GM18508 (cell line): ENCODE measurements around the gene CTNND2.

Experiments
- ATAC-seq: cut with Tn5 transposase; IDR thresholded peaks from one replicate; pipeline ENCODE4 v1.9.1; 2021; ENCODE audit warnings: moderate number of reproducible peaks; ENCODE audit not compliant: insufficient read depth, unreplicated experiment

Gene CTNND2

GRCh38 chr5:11152368-11152767 lies 751.9 kb downstream of the CTNND2 start:
- no peak for ATAC-seq

- ATAC-seq: no peak
Observed at GRCh38 chr5:11150976-11151375, 753.3 kb downstream of the CTNND2 start.

GRCh38 chr5:11148810-11149539 lies 755.3 kb downstream of the CTNND2 start:
- ATAC-seq: no peak

DNA sequence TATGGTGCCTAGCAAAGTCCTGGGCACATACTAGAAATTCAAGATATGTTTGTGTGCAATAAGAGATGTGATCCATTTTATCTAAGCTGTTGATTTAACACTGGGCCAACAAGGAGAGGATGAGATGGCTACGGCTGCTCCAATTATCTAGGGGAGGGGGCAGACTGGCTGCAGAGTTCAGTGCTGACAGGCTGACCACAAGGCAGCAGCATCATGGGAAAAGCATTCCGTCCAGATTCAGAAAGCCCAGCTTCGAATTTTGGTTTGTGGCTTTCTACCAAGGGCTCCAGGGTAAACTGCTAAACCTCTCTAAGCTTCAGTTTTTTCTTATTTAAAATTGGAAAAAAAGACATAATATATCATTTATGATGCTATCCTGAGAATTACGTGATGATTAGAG lies 758.1 kb downstream of the CTNND2 start:
- ATAC-seq: no peak

GRCh38 chr5:11143456-11144267 lies 760.6 kb downstream of the CTNND2 start:
- peak; percentile 78 for ATAC-seq

DNA sequence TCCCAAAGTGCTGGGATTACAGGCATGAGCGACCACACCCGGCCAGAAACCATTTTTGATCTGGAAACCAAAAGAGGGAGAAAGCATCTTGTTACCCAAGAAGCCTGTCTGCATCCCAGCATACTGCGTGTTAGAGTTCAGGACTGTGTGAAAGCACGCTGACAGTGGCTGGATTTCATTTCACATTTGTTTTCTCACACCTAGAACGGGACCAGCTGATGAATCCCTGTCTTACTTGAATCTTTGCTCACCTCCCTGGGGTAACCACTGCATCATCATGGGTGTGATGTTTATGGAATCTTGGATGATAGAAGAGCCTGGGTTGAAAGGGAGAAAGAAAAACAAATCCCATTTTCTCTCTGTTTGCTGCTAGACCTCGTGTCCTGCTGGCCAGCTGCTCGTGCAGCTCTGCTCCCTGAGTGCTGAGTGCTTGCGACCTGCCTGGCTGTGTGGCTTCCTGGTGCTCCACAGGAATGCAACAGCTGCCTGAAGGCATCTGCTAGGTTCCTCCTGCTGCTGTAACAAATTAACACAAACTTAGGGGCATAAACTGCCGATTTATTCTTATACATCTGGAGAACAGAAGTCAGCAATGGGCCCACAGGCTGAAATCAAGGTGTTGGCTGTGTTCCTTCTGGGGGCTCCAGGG lies 764.9 kb downstream of the CTNND2 start:
- no peak for ATAC-seq

DNA sequence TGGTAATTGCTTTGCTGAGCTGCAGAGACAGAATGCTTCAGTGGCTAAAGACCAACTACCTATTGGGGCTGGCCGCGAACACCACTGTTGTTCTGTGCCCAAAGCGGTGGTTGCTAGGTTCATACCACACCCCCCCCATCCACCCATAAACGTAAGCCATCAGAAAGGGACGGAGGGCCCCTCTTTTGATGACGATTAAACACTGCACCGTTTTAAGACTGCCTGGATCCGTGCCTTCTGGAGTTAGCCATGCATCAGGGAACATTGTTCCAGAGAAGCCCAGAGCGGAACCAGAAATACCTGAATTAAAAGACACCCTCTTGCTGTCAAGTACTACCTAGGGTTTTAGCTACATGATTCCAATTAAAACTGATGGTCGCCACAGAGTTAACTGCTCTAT lies 774.1 kb downstream of the CTNND2 start:
- ATAC-seq: no peak

- no peak for ATAC-seq
Observed at GRCh38 chr5:11128021-11128420, 776.2 kb downstream of the CTNND2 start.

DNA sequence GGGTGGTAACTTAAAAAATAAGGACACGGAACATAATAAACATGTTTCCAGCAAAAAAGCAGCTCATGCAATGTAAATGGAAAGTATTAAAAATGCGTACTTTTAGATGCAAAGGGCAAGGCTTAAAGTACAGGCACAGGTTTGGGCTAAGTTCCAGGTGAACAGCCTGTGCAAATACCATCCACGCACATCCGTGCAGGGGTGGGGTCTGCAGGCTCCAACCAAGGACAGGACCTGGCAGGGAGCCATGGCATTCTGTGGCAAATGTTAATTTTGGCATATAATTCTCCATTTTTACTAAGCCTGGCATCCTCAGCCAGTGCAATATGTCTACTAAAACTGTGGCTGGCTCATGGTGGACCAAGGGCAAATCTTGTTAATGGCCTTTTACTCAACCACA lies 777.4 kb downstream of the CTNND2 start:
- ATAC-seq: no peak

GRCh38 chr5:11121885-11122284 lies 782.4 kb downstream of the CTNND2 start:
- ATAC-seq: no peak

- no peak for ATAC-seq
Observed at GRCh38 chr5:11110128-11110527, 794.1 kb downstream of the CTNND2 start.

DNA sequence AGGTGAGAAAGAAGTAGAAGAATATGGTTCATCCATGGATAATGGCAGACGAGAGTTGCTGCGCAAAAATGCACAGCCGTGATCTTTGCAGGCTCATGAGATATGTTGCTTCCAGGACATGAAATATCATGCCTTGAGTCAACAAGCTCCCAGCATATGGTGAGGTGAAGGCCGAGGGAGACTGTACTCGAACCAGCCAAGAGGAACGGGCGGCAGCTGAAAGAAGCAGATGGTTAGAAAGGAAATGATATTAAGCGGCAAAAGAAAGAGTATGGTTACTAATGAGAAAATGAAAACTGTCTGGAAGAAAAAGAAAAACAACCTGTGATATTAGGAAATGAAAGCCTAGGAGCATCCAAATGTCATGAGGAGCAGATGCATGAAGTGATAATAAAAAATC lies 798.5 kb downstream of the CTNND2 start:
- no peak for ATAC-seq

DNA sequence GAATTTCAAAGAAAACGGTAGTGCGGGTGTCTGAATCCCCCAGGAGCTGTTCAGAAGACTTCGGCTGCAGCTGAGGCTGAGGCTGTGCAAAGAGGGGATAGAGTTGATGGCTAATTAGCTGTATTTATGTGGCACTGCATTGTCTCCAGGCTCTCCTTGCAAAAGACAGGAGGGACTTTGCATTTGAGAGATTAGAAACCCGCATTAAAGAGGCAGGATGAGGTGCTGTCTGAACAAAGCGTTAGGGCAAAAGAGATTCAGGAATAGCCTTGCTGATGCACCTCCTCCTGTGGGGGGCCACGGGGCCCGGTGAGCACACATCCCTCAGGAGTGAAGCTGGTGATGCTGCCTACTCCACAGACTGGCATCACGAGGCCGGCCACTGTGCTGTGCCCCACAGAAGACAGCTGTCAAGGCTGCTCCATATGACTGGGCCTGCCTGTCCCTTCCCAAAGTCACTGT lies 799.6 kb downstream of the CTNND2 start:
- no peak for ATAC-seq

GRCh38 chr5:11104210-11104609 lies 800.0 kb downstream of the CTNND2 start:
- no peak for ATAC-seq

GRCh38 chr5:11084111-11084510 lies 820.1 kb downstream of the CTNND2 start:
- no peak for ATAC-seq

DNA sequence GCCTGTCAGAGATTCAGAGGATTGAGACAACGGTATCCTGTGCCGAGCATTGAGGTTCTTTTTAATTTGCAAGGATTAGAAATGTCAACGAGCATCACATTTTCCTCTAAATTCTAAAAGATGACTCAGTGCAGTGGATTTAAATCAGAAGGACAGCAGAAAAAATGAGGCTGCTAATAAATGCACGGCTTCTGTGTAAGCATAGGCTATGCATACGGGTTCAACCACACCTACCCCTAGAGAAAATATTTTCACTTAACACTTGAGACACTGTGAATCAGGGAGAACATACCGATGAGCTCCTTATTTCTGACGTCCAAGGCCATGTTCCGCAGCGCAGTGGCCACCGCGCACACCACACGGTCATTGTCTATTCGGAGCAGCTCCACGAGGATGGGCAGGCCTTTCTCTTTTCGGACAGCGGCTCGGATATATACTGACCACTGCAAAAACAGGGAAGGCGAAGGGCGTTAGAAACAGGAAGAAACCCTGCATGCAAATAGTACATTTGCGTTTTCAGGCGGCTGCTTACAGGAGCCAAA lies 821.8 kb downstream of the CTNND2 start:
- ATAC-seq: no peak

DNA sequence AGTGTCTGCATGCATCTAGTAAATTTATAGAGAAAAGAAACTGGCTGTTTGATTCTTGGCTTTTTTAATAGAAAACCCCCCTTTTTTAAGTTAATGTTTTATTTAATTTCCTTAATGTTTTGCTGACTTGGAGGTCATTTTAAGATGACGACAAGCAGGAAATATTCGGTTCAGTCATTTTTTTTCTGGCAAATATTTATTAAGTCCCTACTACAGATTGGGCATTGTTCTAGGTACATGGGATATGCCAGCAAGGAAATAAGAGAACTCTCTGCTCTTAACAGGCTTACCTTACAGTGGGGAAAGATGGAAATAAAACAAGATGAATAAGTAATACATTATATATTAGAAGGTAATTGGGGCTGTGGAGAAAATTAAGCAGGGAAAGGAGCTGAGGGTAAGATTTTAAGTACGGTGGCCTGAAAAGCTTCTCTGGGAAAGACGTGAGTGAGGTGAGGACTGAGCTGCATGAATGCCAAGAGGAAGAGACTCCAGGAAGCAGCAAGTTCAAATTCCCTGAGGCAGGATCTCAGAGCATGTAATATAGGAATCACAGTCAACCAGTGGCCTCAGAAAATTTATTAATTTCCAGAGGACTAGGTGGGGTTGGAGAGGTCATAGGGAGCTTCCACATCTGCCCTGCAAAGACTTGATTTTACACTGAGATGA lies 827.2 kb downstream of the CTNND2 start:
- ATAC-seq: no peak

DNA sequence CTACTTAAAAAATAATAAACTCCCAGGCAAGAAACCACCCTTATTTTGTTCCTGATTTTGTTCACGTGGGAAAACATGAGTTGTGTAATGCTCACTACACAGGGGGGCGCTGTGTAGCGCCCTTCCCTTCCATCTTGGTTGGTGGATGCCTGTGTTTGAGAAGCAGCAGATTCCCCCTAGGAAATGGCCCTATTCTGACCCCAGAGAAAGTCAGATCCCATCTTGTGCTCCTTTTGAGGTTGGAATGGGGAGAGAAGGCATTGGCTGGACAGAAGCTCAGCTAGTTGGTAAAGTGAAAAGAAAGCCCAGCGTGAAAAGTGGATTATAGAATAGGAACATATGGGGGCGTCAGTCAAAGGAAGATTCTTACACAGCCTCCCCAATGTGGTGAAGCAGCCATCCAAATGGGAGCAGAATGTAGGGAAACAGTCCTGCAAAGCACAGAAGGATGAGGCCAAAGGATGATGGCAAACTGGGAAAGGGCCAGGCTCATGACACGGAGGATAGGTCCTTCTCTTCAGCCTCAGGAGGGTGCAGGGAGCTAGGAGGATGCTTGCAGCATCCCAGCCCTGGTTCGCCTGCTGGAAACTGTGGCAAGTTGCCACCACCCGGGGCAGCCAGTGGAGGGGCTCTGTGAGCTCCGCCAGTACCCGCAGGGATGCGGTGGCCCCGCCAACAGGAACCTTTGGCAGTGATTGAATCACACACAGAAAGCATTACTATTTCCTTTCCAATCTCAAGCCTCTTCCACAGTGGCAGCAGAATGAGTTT lies 829.0 kb downstream of the CTNND2 start:
- ATAC-seq: no peak

- no peak for ATAC-seq
Observed at GRCh38 chr5:11072568-11072967, 831.7 kb downstream of the CTNND2 start.

GRCh38 chr5:11072076-11072475 lies 832.2 kb downstream of the CTNND2 start:
- no peak for ATAC-seq
